Left ventricle myocardium inferior (tissue), 1 donor: ENCODE data around the gene GMFB. TPM values are rescaled to one million over a fixed set of nuclear protein-coding genes. Genes with fewer than 3 reads are reported as not detected.

Source experiments
- DNase-seq: peaks from one replicate; pipeline ENCODE4 v3.0.0-alpha.2; 2020
- H3K27ac ChIP-seq: fragments of 200-600 bp; replicated peaks from 2 replicates; pipeline ENCODE4 v1.8.0; 2021
- H3K27me3 ChIP-seq: fragments of 200-600 bp; 2 replicates; pipeline ENCODE4 v1.8.0; 2021; ENCODE audit warnings: low read depth
- H3K36me3 ChIP-seq: fragments of 200-600 bp; 2 replicates; pipeline ENCODE4 v1.8.0; 2021
- H3K4me1 ChIP-seq: fragments of 200-600 bp; 2 replicates; pipeline ENCODE4 v1.8.0; 2021
- H3K4me3 ChIP-seq: fragments of 200-600 bp; 2 replicates; pipeline ENCODE4 v1.8.0; 2021; ENCODE audit warnings: mild to moderate bottlenecking, moderate library complexity
- H3K9me3 ChIP-seq: fragments of 200-600 bp; replicated peaks from 2 replicates; pipeline ENCODE4 v1.8.0; 2021
- intact Hi-C: fragments of 100-400 bp; cut with micrococcal nuclease; formaldehyde crosslinking; loops from one replicate; pipeline ENCODE4 v1.11.0; 2022
- total RNA-seq: library from RNA; stranded (reverse); fragmentation: NEBNext Ultra II Directional; extraction: Animal tissue kit (Norgen Biotek cat#: 25700); gene quantifications from one replicate; pipeline ENCODE4 v1.2.1, GENCODE V29; 2021
- TF ChIP-seq, protein P1 (sequence below): fragments of 200-600 bp; IDR thresholded peaks from 2 replicates; pipeline ENCODE4 v1.8.0; 2021; ENCODE audit warnings: antibody characterized with exemption, mild to moderate bottlenecking, borderline replicate concordance
- donor health status: DM: no; HTN: yes; CAD: no; lungs with severe emphysema.

Gene GMFB
- total RNA-seq, 1 donor from 2014 or later, result 23.4 TPM

DNA sequence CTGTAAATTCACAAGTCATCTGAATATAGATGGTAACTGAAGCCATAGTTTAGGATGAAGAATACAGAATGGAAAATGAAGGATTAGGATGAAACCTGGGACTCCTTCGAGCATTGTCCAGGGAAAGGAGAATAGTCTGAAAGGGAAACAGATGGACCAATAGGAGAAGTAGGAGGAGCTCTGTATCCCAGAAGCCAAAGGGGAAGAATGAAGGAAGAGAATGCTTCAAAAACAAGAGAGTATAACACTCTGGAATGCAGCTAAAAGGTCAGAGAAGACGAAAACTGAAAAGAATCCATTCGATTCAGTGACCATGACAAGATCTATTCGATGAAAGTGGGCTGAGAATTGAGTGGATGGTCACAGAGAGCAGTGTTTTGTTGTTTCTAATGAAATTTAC, 1.0 kb downstream of the GMFB start:
- H3K36me3 ChIP-seq, result peaks cover 7% of the 10 kb centered on the region
- intact Hi-C loops, result no loop called here
- peaks cover 70% of the 10 kb centered on the region for H3K4me1 ChIP-seq
- peak overlapping the region; percentile 94 for H3K27ac ChIP-seq
- peak overlapping the region; percentile 85 for H3K4me3 ChIP-seq
- H3K27me3 ChIP-seq, result no peaks in the 10 kb centered on the region
- TF ChIP-seq, protein P1, sequence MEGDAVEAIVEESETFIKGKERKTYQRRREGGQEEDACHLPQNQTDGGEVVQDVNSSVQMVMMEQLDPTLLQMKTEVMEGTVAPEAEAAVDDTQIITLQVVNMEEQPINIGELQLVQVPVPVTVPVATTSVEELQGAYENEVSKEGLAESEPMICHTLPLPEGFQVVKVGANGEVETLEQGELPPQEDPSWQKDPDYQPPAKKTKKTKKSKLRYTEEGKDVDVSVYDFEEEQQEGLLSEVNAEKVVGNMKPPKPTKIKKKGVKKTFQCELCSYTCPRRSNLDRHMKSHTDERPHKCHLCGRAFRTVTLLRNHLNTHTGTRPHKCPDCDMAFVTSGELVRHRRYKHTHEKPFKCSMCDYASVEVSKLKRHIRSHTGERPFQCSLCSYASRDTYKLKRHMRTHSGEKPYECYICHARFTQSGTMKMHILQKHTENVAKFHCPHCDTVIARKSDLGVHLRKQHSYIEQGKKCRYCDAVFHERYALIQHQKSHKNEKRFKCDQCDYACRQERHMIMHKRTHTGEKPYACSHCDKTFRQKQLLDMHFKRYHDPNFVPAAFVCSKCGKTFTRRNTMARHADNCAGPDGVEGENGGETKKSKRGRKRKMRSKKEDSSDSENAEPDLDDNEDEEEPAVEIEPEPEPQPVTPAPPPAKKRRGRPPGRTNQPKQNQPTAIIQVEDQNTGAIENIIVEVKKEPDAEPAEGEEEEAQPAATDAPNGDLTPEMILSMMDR, result no peak
- no peak for DNase-seq
- no peaks in the 10 kb centered on the region for H3K9me3 ChIP-seq

DNA sequence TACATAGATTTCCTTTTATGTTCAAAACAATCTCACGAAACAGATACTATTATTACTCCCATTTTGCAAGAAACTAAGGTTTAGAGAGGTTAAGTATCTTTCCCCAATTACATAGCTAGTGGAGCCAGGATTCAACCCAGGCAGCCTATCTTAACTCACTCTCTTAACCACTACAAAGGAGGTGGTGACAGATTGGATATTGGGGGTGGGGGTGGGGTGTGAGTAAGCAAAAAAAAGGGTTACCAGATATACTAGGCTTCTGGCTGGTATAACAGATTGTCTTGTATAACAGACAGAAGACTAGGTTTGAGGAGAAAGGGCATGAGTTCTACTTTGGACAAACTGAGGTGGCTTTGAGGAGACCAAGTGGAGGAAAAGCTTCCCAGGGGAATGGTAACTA, 2.1 kb downstream of the GMFB start:
- TF ChIP-seq, protein P1, result no peak
- Histone ChIP-seq H3K4me3 (peak overlapping the region; percentile 85), H3K27ac (peak overlapping the region; percentile 94), H3K9me3 (no peaks in the 10 kb centered on the region), H3K4me1 (peaks cover 79% of the 10 kb centered on the region), H3K36me3 (peaks cover 18% of the 10 kb centered on the region), H3K27me3 (no peaks in the 10 kb centered on the region)
- intact Hi-C loops, result no loop called here
- DNase-seq, result no peak

DNA sequence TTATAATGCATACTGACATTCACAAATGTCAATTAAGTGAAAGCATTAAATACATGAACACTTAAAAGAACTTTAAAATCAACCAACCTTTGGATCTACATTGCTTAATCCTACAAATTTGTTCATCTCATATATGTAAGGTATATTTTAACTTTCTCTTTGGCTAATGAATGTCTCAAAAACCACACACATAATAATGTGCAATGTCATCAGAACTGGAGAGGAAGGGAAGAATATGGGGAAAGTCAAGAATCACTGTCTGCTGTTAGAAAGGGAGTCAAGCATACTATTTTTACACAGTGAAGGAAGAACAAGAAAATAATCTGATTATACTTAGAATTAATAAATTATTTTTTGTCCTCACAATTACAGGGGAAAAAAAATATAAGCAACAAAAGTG, 4.9 kb downstream of the GMFB start:
- intact Hi-C loops, result no loop called here
- TF ChIP-seq, protein P1, result no peak
- Histone ChIP-seq H3K27me3 (no peaks in the 10 kb centered on the region), H3K4me1 (peaks cover 99% of the 10 kb centered on the region), H3K4me3 (no peak overlapping the region), H3K9me3 (no peaks in the 10 kb centered on the region), H3K27ac (no peak overlapping the region), H3K36me3 (peaks cover 31% of the 10 kb centered on the region)
- no peak for DNase-seq

DNA sequence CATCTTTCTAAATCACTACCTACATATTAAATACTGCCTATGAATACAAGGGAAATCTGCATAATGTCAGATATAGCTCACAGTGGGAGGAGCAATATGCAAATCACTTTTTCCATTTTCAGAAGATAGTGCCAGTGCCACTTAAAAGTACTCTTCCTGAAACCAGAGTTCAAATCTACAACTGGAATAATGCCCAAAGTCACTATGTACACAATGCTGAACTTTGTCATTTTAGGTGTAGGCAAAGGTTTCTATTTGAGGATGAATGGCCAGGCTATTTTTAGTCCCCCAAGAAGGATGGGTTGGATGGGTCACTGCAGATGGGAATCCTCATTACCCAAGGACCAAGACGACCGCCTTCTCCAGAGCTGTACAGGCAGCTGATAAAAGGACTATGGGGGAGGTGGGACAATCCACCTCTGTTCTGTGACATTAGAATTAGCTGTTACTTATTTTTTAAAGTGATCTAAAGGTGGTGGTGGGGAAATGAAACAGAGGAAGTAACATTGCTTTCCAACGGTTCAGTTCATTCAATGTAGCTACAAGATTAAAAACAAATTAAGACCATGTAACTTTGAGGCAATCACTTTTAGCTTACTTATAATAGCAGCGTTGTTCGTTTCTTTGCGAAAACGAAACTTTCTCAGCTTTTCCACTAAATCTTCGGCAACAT, 5.6 kb downstream of the GMFB start:
- Histone ChIP-seq H3K36me3 (peaks cover 37% of the 10 kb centered on the region), H3K4me3 (no peak overlapping the region), H3K9me3 (no peaks in the 10 kb centered on the region), H3K4me1 (peaks cover 97% of the 10 kb centered on the region), H3K27ac (no peak overlapping the region), H3K27me3 (no peaks in the 10 kb centered on the region)
- intact Hi-C loops, result no loop called here
- TF ChIP-seq, protein P1, result no peak
- DNase-seq, result no peak

DNA sequence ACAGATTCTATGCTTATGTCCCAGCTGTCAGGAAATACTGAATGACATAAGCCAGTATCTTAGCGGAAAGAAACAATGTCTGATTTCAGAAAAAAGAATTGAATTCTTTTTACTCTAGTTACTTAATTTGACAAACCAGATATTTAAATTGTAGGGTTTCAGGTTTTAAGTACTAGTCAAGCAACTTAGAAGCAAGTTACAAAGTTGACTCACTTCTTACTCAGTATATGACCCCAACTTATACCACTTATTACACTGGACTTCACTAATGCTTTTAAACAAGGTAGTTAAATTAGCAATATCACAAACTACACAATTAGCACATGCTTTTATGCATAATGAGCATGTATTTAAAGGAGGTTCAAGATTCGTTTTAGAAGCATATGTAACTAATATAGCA, 7.1 kb downstream of the GMFB start:
- no peak overlapping the region for H3K27ac ChIP-seq
- H3K4me1 ChIP-seq, result peaks cover 82% of the 10 kb centered on the region
- no peaks in the 10 kb centered on the region for H3K27me3 ChIP-seq
- intact Hi-C loops, result no loop called here
- no peak overlapping the region for H3K4me3 ChIP-seq
- TF ChIP-seq, protein P1, result no peak
- H3K36me3 ChIP-seq, result peaks cover 49% of the 10 kb centered on the region
- H3K9me3 ChIP-seq, result no peaks in the 10 kb centered on the region
- no peak for DNase-seq
